Inflammatory macrophage treated with lipopolysaccharide for 4 hours (primary cell): ENCODE measurements around the gene HYDIN.

Experiments
- DNase-seq: peaks from one replicate; pipeline ENCODE4 v3.0.0-alpha.2; 2020

Gene HYDIN

GRCh38 chr16:70781800-70782199, 448.7 kb downstream of the HYDIN start:
- no peak for DNase-seq

GRCh38 chr16:70780546-70780945, 450.0 kb downstream of the HYDIN start:
- DNase-seq: no peak

GRCh38 chr16:70779361-70779760, 451.2 kb downstream of the HYDIN start:
- DNase-seq: no peak

GRCh38 chr16:70778901-70779309, 451.6 kb downstream of the HYDIN start:
- no peak for DNase-seq

GRCh38 chr16:70777973-70778406, 452.5 kb downstream of the HYDIN start:
- DNase-seq: no peak

GRCh38 chr16:70777496-70777895, 453.0 kb downstream of the HYDIN start:
- DNase-seq: no peak

GRCh38 chr16:70775399-70775798, 455.1 kb downstream of the HYDIN start:
- DNase-seq: no peak

GRCh38 chr16:70774261-70774660, 456.3 kb downstream of the HYDIN start:
- DNase-seq: no peak

- DNase-seq: no peak
Measured at GRCh38 chr16:70772493-70772892, 458.0 kb downstream of the HYDIN start.

- peak; percentile 17 for DNase-seq
Measured at GRCh38 chr16:70770626-70771552, 459.6 kb downstream of the HYDIN start.

- DNase-seq: no peak
Measured at GRCh38 chr16:70770291-70770625, 460.3 kb downstream of the HYDIN start.

GRCh38 chr16:70769761-70770160, 460.8 kb downstream of the HYDIN start:
- DNase-seq: no peak

GRCh38 chr16:70769131-70769530, 461.4 kb downstream of the HYDIN start:
- DNase-seq: no peak

- DNase-seq: no peak
Measured at GRCh38 chr16:70768203-70768580, 462.3 kb downstream of the HYDIN start.

- DNase-seq: no peak
Measured at GRCh38 chr16:70767377-70768202, 462.9 kb downstream of the HYDIN start.

- DNase-seq: no peak
Measured at GRCh38 chr16:70766658-70767057, 463.9 kb downstream of the HYDIN start.

GRCh38 chr16:70766176-70766575, 464.3 kb downstream of the HYDIN start:
- DNase-seq: no peak

- no peak for DNase-seq
Measured at GRCh38 chr16:70765491-70765890, 465.0 kb downstream of the HYDIN start.

- DNase-seq: no peak
Measured at GRCh38 chr16:70764632-70765031, 465.9 kb downstream of the HYDIN start.

GRCh38 chr16:70760221-70760620, 470.3 kb downstream of the HYDIN start:
- DNase-seq: no peak

GRCh38 chr16:70759666-70760065, 470.9 kb downstream of the HYDIN start:
- no peak for DNase-seq

- DNase-seq: no peak
Measured at GRCh38 chr16:70758786-70759185, 471.7 kb downstream of the HYDIN start.
